Neural cell (in vitro differentiated cells): ENCODE results near the gene THBS1. TPM values are rescaled to one million over a fixed set of nuclear protein-coding genes. Genes with fewer than 3 reads are reported as not detected.

ENCODE experiments used
- H2AFZ ChIP-seq: fragments of 200-600, 300-800 bp; sonication (generic), shearing (Covaris generic); 2 replicates; pipeline ENCODE4 v1.6.0; 2014; ENCODE audit warnings: low read depth, mild to moderate bottlenecking, antibody characterized with exemption, low read length, moderate library complexity
- H3F3A ChIP-seq: fragments of 200-600 bp; shearing (Covaris generic); 2 replicates; pipeline ENCODE4 v1.6.1; 2016; ENCODE audit warnings: mild to moderate bottlenecking, moderate library complexity, mixed read lengths, antibody characterized with exemption, low read length; ENCODE audit not compliant: insufficient read depth, poor library complexity, severe bottlenecking
- H3K27ac ChIP-seq: fragments of 200-600, 300-800 bp; sonication (generic), shearing (Covaris generic); 2 replicates; pipeline ENCODE4 v1.5.1; 2014; ENCODE audit warnings: mild to moderate bottlenecking, low read length, moderate library complexity
- H3K27me3 ChIP-seq: fragments of 300-800, 200-600 bp; sonication (generic), shearing (Covaris generic); 2 replicates; pipeline ENCODE4 v1.6.0; 2014; ENCODE audit warnings: mild to moderate bottlenecking, low read depth, low read length, moderate library complexity; ENCODE audit not compliant: insufficient read depth
- H3K36me3 ChIP-seq: fragments of 300-800, 200-600 bp; sonication (generic), shearing (Covaris generic); 2 replicates; pipeline ENCODE4 v1.5.1; 2014; ENCODE audit warnings: mild to moderate bottlenecking, antibody characterized with exemption, low read length, moderate library complexity; ENCODE audit not compliant: insufficient read depth
- H3K4me2 ChIP-seq: fragments of 300-800, 200-600 bp; sonication (generic), shearing (Covaris generic); 2 replicates; pipeline ENCODE4 v1.6.0; 2014; ENCODE audit warnings: mild to moderate bottlenecking, low read length
- H3K4me3 ChIP-seq: fragments of 300-800, 200-600 bp; sonication (generic), shearing (Covaris generic); 2 replicates; pipeline ENCODE4 v1.5.1; 2014; ENCODE audit warnings: mild to moderate bottlenecking, low read length, moderate library complexity
- H3K79me2 ChIP-seq: fragments of 200-600 bp; shearing (Covaris generic); replicated peaks from 2 replicates; pipeline ENCODE4 v1.6.0; 2014; ENCODE audit warnings: mild to moderate bottlenecking, low read length, moderate library complexity; ENCODE audit not compliant: insufficient read depth
- H3K9ac ChIP-seq: fragments of 300-800, 200-600 bp; sonication (generic), shearing (Covaris generic); 2 replicates; pipeline ENCODE4 v1.6.1; 2016; ENCODE audit warnings: mild to moderate bottlenecking, low read length, mixed read lengths
- H3K9me2 ChIP-seq: fragments of 200-600 bp; shearing (Covaris generic); 2 replicates; pipeline ENCODE4 v1.6.1; 2016; ENCODE audit warnings: mild to moderate bottlenecking, low read length, mixed read lengths; ENCODE audit not compliant: insufficient read depth
- H3K9me3 ChIP-seq: fragments of 200-600, 300-800 bp; sonication (generic), shearing (Covaris generic); 2 replicates; pipeline ENCODE4 v1.6.1; 2016; ENCODE audit warnings: mild to moderate bottlenecking, mixed run types, low read length, moderate library complexity, mixed read lengths
- H4K20me1 ChIP-seq: fragments of 200-600 bp; shearing (Covaris generic); 2 replicates; pipeline ENCODE4 v1.6.1; 2016; ENCODE audit warnings: mild to moderate bottlenecking, mixed run types; ENCODE audit not compliant: insufficient read depth
- CTCF ChIP-seq: fragments of 450-650 bp; IDR thresholded peaks from 2 replicates; pipeline ENCODE4 v1.5.1; 2014; ENCODE audit warnings: antibody characterized with exemption, mild to moderate bottlenecking, moderate library complexity; ENCODE audit not compliant: poor library complexity, severe bottlenecking
- EP300 ChIP-seq: fragments of 450-650 bp; conservative IDR thresholded peaks from 2 replicates; pipeline ENCODE4 v1.6.1; 2014; ENCODE audit warnings: antibody characterized with exemption, mild to moderate bottlenecking, moderate library complexity; ENCODE audit not compliant: poor library complexity, severe bottlenecking
- EZH2 ChIP-seq: fragments of 200-600, 300-800 bp; shearing (Covaris generic), sonication (generic); IDR thresholded peaks from 2 replicates; pipeline ENCODE4 v1.6.1; 2014; ENCODE audit warnings: antibody characterized with exemption, low read length, borderline replicate concordance, mild to moderate bottlenecking; ENCODE audit not compliant: insufficient read depth, poor library complexity, severe bottlenecking
- MXI1 ChIP-seq: fragments of 450-650 bp; conservative IDR thresholded peaks from 2 replicates; pipeline ENCODE4 v1.6.1; 2014; ENCODE audit warnings: antibody characterized with exemption, mild to moderate bottlenecking; ENCODE audit not compliant: poor library complexity, severe bottlenecking
- POLR2AphosphoS5 ChIP-seq: IDR thresholded peaks from 2 replicates; pipeline ENCODE4 v1.6.1; 2012
- RAD21 ChIP-seq: fragments of 450-650 bp; conservative IDR thresholded peaks from 2 replicates; pipeline ENCODE4 v1.6.1; 2014; ENCODE audit warnings: antibody characterized with exemption, mild to moderate bottlenecking, moderate library complexity
- SMC3 ChIP-seq: fragments of 450-650 bp; conservative IDR thresholded peaks from 2 replicates; pipeline ENCODE4 v1.6.1; 2014; ENCODE audit warnings: antibody characterized with exemption, mild to moderate bottlenecking, moderate library complexity; ENCODE audit not compliant: poor library complexity
- TAF1 ChIP-seq: IDR thresholded peaks from 2 replicates; pipeline ENCODE4 v1.6.1; 2012; ENCODE audit warnings: low read depth
- polyA plus RNA-seq: library from polyadenylated mRNA; depleted of rRNA; stranded (reverse); fragments of >200 nt; gene quantifications from 2 replicates; pipeline ENCODE4 v1.2.3, GENCODE V29; 2014
- TF ChIP-seq, protein P1 (sequence below): IDR thresholded peaks from 2 replicates; pipeline ENCODE4 v1.6.1; 2012; ENCODE audit warnings: borderline replicate concordance

THBS1 gene
- polyA plus RNA-seq, 1 donor from 2014 or later = 0.22 TPM

DNA sequence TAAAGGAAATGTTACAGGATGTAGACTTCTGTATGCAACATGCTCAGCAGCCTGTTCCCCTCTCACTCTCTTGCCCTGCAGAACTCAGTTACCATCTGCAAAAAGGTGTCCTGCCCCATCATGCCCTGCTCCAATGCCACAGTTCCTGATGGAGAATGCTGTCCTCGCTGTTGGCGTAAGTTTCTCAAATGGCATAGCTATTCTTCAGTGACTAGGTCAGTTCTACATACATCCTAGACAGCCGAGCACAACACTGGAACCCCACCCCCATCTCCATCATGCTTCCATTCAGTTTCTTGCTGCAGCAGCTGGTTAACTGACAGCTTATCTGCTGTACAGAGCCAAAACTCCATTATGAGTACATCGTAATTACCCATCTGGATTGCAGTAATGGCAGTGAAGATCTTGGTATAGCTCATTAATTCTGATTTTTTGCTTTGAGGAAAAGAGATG, 4.5 kb downstream of the THBS1 start:
- H2AFZ ChIP-seq = no peak overlapping the region
- H3F3A ChIP-seq = no peaks in the 10 kb centered on the region
- H3K9me3 ChIP-seq = no peaks in the 10 kb centered on the region
- no peaks in the 10 kb centered on the region for H3K36me3 ChIP-seq
- no peak overlapping the region for H3K9ac ChIP-seq
- H3K9me2 ChIP-seq = no peaks in the 10 kb centered on the region
- TF ChIP-seq EP300 (no peak), SMC3 (no peak), TAF1 (no peak), POLR2AphosphoS5 (no peak), RAD21 (no peak), MXI1 (no peak), CTCF (no peak), EZH2 (no peak)
- TF ChIP-seq, protein P1, sequence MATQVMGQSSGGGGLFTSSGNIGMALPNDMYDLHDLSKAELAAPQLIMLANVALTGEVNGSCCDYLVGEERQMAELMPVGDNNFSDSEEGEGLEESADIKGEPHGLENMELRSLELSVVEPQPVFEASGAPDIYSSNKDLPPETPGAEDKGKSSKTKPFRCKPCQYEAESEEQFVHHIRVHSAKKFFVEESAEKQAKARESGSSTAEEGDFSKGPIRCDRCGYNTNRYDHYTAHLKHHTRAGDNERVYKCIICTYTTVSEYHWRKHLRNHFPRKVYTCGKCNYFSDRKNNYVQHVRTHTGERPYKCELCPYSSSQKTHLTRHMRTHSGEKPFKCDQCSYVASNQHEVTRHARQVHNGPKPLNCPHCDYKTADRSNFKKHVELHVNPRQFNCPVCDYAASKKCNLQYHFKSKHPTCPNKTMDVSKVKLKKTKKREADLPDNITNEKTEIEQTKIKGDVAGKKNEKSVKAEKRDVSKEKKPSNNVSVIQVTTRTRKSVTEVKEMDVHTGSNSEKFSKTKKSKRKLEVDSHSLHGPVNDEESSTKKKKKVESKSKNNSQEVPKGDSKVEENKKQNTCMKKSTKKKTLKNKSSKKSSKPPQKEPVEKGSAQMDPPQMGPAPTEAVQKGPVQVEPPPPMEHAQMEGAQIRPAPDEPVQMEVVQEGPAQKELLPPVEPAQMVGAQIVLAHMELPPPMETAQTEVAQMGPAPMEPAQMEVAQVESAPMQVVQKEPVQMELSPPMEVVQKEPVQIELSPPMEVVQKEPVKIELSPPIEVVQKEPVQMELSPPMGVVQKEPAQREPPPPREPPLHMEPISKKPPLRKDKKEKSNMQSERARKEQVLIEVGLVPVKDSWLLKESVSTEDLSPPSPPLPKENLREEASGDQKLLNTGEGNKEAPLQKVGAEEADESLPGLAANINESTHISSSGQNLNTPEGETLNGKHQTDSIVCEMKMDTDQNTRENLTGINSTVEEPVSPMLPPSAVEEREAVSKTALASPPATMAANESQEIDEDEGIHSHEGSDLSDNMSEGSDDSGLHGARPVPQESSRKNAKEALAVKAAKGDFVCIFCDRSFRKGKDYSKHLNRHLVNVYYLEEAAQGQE = no peak
- no peak overlapping the region for H3K4me2 ChIP-seq
- no peak overlapping the region for H3K27ac ChIP-seq
- H4K20me1 ChIP-seq = no peaks in the 10 kb centered on the region
- peaks cover 14% of the 10 kb centered on the region for H3K27me3 ChIP-seq
- no peak overlapping the region for H3K4me3 ChIP-seq
- no peaks in the 10 kb centered on the region for H3K79me2 ChIP-seq

- Histone ChIP-seq H3K9me2 (no peaks in the 10 kb centered on the region), H3K36me3 (no peaks in the 10 kb centered on the region), H3K9ac (no peak overlapping the region), H4K20me1 (no peaks in the 10 kb centered on the region), H2AFZ (no peak overlapping the region), H3K9me3 (no peaks in the 10 kb centered on the region), H3K27me3 (peaks cover 9% of the 10 kb centered on the region), H3K79me2 (no peaks in the 10 kb centered on the region), H3K27ac (no peak overlapping the region), H3K4me2 (no peak overlapping the region), H3K4me3 (no peak overlapping the region), H3F3A (no peaks in the 10 kb centered on the region)
- TF ChIP-seq, protein P1 = no peak
- TF ChIP-seq SMC3 (no peak), EP300 (no peak), TAF1 (no peak), POLR2AphosphoS5 (no peak), MXI1 (no peak), CTCF (no peak), RAD21 (no peak), EZH2 (no peak)
Measured at GRCh38 chr15:39585871-39586301, 5.0 kb downstream of the THBS1 start.
